GM21423 (cell line): ENCODE data around the gene PSMA8.
"Not testable (repeated sequence)": the region's sequence is repeated elsewhere in the genome, so short reads cannot be mapped to it uniquely, and the experiment has no call there.

Experiments used
- ATAC-seq: cut with Tn5 transposase; IDR thresholded peaks from one replicate; pipeline ENCODE4 v1.9.1; 2021; ENCODE audit warnings: mild to moderate bottlenecking, moderate library complexity; ENCODE audit not compliant: unreplicated experiment

Gene PSMA8

DNA sequence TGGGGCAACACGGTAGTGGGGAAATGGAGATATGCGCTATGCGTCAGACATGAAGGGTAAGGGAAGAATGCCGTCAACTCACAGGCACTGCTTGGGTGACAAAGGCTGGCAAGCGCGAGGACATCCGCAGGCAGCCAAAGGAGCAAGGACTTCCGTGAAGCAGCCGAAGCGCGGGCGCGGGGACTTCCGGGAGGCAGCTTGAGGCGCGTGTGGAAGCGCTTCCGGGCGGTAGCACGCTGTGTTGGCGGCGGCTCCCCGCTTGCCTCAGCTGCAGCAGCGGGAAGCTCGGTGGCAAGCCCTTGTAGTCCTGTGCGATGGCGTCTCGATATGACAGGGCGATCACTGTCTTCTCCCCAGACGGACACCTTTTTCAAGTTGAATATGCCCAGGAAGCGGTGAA is at the start of gene PSMA8:
Gene PSMA8, plus strand, starts transcription at position 218 of the 400 bp plus-strand sequence. Its CDS starts 97 bp downstream, at position 315.
- no peak for ATAC-seq

DNA sequence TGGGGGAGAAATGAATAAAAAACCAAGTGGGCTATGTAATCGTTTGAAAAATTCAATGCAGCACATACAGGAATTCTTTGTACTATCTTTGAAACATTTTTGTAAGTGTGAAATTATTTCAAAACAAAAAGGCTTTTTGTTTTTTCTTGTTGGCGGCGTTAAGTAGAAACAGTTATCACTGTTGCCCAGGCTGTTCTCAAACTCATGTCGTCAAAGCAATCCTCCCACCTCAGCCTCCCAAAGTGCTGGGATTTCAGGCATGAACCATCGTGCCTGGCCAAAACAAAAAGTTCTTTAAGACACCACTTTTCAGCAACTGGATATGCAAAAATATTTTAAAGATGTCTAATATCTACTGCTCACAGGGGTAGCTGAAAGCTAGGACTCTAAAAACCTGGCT is 48.6 kb upstream of the PSMA8 start:
- ATAC-seq, result no peak

DNA sequence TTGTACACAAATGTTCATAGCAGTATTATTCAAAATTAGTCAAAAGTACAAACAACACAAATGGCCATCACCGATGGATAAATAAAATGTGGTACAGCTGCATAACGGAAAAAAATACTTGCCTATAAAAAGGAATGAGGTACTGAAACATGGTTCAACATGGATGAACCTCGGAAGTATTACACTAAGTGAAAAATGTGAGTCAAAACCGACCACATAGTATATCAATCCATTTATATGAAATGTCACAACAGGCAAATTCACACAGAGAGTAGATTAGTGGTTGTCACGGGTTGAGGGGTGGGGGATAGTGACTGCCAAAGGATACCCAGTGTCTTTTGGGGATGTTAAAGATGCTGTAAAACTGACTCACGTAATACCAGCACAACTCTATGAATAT is 46.7 kb upstream of the PSMA8 start:
- no peak for ATAC-seq

DNA sequence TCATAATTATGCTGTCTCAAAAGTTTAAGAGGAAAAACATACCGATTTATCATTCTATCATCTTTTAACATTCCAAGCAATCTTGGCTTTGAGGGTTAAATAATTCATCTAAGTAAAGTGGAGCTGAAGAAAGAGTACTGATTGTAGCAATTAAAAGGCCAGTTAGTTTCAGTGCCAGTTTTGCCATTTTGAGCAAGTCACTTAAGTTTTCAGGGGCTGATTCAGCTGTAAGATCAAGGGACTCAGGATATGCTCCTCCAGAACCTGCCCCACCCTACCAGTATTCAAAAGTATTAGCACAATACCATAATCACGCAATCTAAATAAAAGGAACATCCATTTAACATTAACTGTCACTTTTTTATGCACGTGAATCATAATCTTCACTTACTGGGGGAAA is 45.2 kb upstream of the PSMA8 start:
- ATAC-seq, result no peak

DNA sequence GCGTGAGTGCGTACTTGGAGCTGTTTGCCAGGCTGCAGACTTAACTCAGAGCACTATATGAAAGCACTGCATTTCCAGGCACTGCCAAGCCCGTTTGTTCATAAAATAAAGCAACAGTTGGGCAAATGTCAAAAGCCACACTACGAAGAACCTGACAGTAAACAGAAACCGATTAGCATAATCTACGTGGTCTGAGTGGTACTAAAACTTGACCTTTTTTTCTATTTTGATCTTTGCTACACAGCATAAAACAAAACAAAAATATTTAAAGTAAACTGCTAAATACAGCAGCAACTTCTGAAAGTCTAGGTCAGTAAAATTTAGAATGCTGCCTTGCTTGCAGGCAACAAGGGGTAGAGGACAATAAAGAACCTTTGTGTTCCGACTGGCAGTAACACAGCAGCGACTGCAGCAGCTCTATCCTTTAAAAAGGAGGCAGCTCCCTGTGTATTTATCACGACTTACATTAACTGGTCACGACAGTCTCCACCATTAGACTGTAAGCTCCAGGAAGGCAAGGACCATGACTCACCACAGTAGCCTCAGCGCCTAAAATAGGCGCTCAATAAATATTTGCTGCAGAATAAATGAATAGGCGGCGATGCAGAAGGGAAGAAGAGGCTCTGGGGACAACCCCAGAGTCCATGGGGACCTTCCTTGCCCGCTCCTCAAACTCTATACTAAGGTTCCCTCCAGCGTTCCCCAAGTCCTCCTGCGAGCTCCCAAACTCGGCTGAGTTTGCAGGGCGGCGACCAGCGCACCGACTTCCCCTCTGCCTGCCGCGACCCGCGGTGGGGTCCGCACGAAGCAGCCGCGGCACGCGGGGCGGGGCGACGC is 44.2 kb upstream of the PSMA8 start:
- peak; percentile 1 for ATAC-seq

DNA sequence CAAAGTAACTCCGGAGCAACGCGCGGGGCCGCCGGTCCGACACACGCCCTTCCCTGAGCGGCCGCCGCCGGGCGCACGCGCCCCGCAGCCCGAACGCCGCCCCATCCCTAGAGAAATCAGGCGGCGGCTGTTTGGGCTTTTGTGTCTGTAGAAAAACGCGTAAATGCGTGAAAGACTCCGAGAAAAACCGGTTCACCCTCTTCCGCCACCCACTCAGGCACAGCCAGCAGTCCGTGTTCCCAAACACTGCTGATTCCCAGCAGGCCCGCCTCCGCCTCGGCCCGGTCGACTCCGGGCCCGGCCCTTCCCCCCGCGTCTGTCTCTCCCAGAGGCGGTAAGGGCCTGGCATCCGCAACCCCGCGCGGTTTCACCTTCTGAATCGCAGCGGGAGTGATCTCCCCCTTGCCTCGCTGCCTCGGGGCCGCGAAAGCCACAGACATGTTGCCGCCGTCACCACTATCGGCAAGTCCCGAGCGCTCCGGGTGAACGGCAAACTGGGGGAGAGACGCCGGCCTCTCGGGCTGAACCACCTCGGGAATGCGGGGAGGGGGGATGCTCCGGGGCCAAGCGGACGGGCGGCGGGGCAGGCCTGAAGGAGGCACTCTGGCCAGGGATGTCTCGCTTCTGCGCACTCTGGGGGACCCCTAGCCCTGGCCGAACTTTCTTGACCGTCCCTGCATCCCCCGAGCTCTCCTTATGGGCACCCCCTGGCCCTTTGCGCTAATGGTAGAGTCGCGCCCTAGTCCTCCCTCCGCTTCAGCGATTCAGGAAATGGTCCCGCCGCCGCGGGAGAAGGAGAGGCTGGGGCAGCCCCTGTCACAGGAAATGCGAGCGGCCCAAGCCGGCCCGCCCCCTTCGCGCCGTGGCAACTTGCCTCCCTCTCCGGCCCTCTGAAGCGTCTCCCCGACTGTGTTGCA is 43.3 kb upstream of the PSMA8 start, which contains the start of gene SS18:
Gene SS18, minus strand, starts transcription at position 484 of the 917 bp plus-strand sequence. Its CDS starts 44 bp downstream, at position 440.
- ATAC-seq, result peak; percentile 78

DNA sequence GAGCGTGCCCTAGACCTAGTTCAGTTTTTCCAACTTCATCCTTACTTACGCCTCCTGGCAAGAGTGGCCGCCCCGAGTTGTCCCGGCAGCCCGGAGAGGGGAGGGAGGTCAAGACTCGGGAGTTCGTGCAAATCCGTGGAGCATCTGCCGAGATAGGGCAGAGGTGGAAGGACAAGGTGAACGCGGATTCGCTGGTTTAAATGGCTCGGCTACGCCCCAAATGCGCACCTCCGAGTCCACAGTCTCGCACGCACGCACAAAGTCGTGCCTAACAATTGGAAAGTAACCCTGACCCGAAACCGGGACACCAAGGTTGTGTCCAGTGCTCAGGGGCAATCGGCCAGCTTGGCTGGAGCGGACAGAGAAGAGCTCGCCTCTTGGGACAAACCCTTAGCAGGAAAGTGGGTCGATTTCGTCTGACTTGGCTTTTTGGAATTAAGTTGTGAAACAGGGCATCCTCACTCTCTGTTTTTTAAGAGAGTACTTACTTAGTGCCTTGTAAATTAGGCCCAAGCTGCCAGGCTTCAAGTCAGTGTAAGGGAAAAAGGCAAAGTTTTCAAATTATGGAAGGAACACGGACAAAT is 42.5 kb upstream of the PSMA8 start:
- ATAC-seq, result peak; percentile 36

DNA sequence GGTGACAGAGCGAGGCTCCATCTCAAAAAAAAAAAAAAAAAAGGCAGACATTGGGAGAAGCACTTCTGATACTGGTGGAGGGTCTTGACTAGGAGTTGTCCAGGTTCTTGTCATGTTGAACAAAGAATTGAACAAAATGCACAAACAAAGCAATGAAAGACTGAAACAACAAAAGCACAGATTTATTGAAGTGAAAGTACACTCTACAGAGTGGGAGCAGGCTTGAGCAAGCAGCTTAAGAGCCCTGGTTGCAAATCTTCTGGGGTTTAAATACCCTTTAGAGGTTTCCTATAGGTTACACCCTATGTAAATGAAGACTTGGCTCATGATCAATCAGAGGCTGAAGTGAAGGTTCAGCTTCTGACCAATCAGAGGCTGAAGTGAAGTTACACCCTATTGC is 36.8 kb upstream of the PSMA8 start:
- ATAC-seq, result no peak

DNA sequence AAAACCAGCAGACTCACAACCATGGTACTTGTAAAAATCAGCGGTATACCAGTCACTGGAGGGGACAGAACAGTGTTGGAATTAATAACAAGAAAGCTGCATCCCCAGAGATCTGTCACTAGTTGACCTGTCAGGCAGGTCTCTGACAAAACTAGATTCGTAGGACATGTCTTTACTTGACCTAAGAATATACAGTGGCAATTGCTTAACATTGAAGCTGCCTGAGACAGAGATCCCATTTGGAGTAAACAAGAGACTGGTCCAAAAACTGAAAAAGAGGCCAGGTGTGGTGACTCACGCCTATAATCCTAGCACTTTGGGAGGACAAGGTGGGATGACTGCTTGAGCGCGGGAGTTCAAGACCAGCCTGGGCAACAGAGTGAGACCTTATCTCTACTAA is 36.1 kb upstream of the PSMA8 start:
- ATAC-seq, result no peak

DNA sequence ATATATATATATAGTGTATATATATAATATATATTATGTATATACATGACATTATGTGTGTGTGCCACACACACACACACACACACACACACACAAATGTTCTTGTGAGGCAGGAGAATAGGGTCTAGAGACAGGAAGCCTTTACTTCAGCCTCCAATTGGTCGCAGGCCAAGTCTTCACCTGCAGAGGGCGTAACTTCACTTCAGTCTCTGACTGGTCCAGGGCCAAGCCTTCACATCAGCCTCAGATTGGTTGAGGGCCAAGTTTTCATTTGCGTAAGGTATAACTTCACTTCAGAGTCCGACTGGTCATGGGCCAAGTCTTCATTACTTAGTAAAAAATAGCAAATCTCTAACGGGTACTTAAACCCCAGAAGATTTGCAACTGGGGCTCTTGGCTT is 30.1 kb upstream of the PSMA8 start:
- no peak for ATAC-seq

DNA sequence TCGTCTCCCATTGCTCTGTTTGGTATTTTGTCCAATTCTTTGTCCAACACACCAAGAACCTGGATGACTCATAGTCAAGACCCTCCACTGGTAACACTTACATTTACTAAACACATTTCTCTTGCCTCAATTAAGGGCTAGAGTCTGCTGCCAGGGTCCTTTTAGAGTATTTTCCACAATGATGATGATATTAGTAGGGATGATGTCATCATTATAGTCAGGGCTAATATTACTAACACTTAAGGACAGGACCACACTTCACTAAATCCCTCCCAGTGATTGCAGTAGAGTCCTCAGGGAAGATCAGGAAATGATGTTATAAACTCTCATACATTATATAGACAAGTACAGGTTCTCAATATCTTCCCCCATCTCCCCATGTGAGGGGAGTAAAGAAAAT is 29.6 kb upstream of the PSMA8 start:
- ATAC-seq, result no peak

DNA sequence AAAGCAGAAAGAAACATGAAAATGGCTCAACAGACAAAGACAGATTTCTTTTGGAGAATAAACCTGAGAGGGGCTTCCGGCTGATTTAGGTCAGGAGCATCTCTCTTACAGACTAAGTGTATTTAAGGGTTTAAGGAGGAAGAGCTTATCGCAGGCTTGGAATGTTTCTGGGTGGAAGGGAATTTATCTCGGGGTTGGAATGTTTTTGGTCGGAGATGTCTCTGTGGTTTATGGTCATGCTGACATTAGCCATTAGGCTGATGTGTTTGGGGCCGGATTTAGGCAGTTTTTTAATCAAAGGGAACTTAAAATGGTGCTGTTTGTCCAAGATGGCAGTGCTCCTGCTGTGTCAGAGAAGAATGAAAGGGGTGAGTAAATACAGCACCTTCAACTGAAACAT is 14.4 kb upstream of the PSMA8 start:
- ATAC-seq, result no peak

DNA sequence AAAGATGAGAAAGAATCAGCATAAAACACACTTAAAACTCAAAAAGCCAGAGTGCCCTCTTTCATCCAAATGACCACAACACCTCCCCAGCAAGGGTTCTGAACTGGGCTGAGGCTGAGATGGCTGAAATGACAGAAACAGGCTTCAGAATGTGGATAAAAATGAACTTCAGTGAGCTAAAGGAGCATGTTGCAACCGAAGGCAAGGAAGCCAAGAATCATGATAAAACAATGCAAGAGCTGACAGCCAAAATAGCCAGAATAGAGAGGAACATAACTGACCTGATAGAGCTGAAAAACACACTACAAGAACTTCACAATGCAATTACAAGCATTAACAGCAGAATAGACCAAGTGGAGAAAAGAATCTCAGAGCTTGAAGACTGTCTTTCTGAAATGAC is 12.2 kb upstream of the PSMA8 start:
- no peak for ATAC-seq

DNA sequence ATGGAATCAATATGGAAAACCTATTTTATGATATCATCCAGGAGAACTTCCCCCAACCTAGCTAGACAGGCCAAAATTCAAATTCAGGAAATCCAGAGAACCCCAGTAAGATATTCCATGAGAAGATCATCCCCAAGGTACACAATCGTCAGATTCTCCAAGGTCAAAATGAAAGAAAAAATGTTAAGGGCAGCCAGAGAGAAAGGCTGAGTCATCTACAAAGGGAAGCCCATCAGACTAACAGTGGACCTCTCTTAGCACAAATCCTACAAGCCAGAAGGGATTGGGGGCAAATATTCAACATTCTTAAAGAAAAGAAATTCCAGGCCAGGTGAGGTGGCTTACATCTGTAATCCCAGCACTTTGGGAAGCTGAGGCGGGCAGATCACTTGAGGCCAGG is 11.7 kb upstream of the PSMA8 start:
- ATAC-seq, result not testable (repeated sequence)

DNA sequence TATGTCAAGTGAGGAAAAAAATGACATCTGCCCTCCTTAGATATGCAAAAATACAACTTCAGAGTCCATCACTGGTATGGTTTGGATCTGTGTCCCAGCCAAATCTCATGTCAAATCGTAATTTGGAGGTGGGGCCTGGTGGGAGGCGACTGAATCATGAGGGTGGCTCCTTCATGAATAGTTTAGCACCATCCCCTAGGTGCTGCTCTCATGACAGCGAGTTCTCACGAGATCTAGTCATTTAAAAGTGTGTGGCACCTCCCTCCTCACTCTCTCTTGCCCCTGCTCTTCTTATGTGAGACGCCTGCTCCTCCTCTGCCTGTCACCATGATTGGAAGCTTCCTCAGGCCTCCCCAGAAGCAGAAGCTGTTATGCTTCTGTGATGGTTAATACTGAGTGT is 5.9 kb upstream of the PSMA8 start:
- ATAC-seq, result no peak

DNA sequence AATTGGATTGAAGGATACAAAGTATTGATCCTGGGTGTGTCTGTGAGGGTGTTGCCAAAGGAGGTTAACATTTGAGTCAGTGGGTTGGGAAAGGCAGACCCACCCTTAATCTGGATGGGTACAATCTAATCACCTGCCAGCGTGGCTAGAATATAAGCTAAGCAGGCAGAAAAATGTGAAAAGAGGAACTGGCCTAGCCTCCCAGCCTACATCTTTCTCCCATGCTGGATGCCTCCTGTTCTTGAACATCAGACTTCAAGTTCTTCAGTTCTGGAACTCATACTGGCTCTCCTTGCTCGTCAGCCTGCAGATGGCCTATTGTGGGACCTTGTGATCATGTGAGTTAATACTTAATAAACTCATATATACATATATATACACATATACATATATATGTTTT is 5.5 kb upstream of the PSMA8 start:
- not testable (repeated sequence) for ATAC-seq

DNA sequence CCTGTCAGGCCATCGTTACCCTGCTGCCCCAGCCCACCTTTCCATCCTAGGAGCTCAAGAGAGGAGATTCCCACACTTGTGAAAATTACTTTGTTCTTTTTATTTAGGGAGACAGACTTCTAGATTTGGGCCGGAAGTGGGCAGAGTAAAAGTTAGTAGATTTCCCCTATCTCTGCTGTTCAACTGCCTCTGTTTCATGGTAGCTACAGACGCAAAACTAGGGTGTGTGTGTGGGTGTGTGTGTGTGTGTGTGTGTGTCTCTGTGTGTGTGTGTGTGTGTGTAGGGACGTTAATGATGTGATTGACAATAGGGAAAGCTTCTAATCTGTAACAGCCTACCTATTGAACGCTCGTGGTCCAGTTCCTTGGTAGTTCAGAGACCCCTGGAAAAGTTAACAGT is 438 bp downstream of the PSMA8 start:
- no peak for ATAC-seq

DNA sequence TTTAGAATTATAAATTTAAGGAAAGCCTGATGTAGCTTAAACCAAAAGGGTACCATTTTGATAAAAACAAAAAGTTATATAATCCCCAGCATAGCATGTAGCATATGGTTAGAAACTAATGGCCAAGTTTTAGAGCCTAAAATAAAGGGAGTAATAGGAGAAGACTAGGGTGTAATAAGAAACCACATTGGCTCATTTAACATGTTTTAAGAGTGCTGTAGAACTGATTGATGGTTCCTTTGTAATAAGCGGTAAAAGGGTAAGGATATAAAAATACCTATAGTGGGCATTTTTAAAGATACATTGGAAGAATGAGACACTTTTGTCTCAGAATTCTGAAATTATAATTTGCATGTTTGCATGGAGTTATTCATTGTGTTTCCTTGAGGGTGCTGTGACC is 1.9 kb downstream of the PSMA8 start:
- no peak for ATAC-seq

DNA sequence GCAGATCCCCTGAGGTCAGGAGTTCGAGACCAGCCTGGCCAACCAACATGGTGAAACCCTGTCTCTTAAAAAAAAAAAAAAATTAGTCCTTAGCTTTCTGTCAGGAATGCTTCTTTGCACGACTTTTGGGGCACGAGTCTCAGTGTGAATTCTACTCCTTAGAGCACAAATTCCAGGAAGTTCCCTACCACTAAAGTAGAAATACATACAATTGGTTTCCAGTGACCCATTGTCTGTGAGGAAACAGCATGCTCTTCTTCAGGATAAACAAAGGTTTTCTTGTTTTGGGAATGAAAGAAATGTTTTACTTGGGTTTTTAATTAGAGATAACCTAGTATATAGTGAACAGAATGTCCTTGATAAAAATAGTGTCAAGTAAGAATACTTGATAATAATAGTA is 23.7 kb downstream of the PSMA8 start:
- no peak for ATAC-seq

DNA sequence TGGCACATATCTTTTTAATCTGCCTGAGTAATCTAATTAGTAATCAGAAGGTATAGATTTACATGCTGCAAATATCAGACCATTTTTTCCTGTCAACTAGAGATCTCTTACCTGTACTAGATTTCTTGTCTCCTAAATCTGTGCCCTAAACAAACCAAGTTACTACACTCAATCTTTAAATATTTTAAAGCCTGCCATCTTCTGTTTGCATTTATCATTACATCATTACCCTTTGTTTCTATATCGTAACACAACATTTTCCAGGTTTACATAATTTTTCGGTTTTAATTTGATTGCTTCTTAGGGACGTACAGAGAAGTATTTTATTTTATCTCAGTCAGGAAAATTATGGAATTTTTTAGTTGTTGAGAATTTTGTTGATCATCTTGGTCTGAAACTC is 25.7 kb downstream of the PSMA8 start:
- ATAC-seq, result no peak

DNA sequence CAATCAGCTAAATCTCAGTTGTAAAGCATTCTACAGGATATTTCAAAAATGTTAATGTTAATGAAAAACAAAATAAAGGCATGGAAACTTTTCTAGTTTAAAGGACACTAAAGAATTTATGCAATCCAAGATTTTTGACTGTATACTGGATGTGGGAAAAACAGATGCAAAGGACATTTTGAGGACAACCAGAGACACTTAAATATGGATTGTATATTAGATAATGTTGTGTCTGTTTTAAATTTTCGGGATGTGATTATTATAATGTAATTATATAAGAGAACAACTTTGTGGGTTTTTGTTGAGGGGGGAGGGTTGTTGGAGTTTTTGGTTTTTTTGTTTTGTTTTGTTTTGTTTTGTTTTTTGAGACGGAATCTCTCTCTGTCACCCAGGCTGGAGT is 30.9 kb downstream of the PSMA8 start:
- ATAC-seq, result no peak
